Neural progenitor cell (in vitro differentiated cells): ENCODE results near the gene LYRM2.
"Not testable (repeated sequence)": the region's sequence is repeated elsewhere in the genome, so short reads cannot be mapped to it uniquely, and the experiment has no call there.

ENCODE experiments used
- CTCF ChIP-seq: fragments of 200-600 bp; sonication (generic); IDR thresholded peaks from 2 replicates; pipeline ENCODE4 v1.5.1; 2017; ENCODE audit warnings: antibody characterized with exemption, mild to moderate bottlenecking
- EZH2 ChIP-seq: fragments of 200-600 bp; sonication (generic); IDR thresholded peaks from 2 replicates; pipeline ENCODE4 v1.6.1; 2017; ENCODE audit warnings: antibody characterized with exemption, mild to moderate bottlenecking, moderate library complexity
- EZH2phosphoT487 ChIP-seq: fragments of 200-600 bp; sonication (generic); IDR thresholded peaks from 2 replicates; pipeline ENCODE4 v1.6.1; 2017; ENCODE audit warnings: antibody characterized with exemption

- not testable (repeated sequence) for TF ChIP-seq CTCF, EZH2, EZH2phosphoT487
These were observed 2.1 kb downstream of the LYRM2 start for GRCh38 chr6:89636412-89636811.
